ENCODE data around the gene MRPS17.

The MRPS17 gene

DNA sequence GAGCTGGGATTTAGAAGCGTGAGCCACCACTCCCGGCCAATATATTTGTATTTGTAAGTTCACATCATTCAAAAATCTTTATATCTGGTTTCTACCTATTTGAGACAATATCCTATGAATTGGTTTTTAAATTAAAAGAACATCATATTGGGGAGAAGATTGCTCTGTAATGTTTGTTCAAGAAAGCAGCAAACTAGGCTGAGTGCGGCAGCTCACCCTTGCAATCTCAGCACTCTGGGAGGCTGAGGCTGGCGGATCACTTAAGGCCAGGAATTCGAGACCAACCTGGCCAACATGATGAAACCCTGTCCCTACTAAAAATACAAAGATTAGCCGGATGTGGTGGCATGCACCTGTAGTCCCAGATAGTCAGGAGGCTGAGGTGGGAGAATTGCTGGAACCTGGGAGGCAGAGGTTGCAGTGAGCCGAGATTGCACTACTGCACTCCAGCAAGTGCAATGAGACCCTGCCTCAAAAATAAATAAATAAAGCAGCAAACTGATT is 22.1 kb downstream of the MRPS17 start:
- DNase-seq: no peak

DNA sequence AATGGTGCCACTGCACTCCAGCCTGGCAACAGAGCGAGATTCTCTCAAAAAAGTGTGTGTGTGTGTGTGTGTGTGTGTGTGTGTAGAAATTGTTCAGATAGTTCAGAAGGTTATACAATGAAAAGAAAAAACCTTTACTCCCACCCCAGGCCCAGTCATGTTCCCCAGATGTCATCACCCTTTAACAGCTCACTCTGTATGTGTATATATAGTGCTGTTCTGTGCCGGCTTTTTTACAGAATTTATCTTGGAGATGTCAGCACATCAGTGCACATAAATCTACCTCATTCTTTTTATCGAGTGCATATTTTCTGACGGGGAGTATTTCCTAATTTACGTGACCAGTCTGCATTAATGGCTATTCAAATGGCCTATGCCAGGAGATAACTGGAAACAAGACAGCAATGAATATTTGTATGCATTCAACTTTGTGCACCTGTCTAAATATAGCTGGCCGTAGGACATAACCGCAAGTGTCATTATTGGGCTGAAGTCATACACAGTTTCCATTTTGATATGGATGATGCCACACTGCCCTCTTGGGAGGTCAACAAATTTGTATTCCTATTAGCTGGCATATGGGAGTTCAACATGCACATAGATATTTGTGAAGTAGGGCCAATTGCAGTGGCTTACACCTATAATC is 24.4 kb downstream of the MRPS17 start:
- no peak for DNase-seq

DNA sequence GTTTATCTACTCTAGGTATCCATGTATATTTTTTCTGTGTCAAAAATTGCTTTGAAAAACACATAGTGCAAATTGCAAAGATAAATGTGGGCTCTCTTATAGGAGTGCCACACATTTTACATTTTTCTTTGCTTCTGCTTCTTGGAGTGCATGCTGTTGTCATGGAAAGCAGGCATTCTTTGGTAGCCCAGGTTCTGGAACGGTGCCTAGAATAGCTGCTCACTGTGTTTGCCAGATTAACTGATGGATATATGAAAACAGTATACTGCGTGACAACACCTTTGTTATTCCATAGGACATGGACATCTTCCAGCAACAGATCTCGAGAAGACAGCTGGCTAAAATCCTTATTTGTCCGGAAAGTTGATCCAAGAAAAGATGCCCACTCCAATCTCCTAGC is 26.2 kb downstream of the MRPS17 start:
- DNase-seq: peak; percentile 72

DNA sequence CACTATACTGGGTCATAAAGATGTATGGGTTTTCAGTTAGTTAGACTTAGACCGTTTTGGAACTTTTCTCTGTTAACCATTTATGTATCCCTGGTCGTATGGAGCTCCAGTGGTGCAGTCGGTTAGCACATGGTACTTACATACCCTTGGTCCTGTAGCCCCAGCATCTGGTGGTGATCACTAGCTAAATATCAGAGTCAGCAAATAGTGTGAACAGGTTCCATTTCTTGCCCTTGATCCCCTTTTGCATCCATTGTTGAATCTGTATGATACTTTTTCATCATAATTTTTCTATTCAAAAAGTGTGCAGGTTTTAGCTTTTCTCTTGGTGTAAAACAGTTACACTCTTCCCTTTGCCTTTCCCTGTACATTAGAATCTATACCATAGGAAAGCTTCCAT is 28.6 kb downstream of the MRPS17 start:
- no peak for DNase-seq

DNA sequence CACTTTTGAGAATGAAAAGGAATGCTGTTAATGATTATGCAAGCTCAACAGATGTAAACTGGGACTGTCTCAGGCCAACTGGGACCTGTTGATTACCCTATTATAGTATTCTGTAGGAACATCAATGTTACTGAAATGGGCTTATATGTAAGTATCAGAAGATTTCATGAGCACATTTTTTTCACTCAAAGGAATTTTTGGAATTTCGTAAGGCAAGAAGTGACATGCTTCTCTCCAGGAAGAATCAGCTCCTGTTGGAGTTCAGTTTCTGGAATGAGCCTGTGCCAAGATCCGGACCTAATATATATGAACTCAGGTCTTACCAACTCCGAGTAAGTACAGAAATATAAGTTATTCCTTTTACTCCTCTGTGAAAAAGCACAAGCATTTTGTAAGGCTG is 31.9 kb downstream of the MRPS17 start:
- no peak for DNase-seq

DNA sequence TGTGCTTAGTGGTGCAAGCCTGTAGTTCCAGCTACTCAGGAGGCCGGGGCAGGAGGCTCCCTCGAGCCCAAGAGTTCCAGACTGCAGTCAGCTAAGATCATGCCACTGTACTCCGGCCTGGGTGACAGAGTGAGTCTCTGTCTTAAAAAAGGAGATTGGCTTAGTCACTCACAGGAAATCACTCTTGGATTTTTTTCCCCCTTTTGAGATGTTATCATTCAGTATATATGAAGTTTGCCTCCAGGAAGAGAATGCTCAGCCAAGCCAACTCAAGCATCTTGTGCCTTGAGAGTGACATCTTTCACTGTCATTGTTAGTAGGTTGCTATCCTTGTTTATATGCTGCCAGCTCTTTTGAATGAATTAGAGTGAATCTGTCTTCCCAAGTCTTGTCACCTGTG is 40.7 kb downstream of the MRPS17 start:
- no peak for DNase-seq

DNA sequence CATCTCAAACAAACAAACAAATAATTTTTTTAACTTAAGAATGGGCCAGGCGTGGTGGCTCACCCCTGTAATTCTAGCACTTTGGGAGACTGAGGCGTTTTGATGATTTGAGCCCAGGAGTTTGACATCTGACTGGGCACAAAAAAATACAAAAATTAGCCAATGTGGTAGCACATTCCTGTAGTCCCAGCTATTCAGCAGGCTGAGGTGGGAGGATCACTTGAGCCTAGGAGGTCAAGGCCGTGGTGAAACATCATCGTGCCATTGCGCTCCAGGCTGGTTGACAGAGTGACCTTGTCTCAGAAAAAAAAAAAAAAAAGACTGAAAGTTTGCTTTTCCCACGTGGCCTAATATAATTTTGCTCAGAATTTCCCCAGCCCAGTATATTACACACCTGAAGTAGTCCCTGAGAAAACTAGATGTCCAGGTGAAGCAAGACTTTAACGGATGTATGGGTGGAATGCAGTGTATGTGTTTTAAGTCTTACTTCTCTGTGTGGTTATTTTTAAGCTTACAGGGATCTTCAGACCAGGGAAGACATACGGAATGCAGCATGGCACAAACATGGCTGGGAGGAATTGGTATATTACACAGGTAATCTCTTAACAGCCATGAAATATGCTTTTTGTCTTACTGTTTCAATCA is 45.3 kb downstream of the MRPS17 start:
- no peak for DNase-seq

DNA sequence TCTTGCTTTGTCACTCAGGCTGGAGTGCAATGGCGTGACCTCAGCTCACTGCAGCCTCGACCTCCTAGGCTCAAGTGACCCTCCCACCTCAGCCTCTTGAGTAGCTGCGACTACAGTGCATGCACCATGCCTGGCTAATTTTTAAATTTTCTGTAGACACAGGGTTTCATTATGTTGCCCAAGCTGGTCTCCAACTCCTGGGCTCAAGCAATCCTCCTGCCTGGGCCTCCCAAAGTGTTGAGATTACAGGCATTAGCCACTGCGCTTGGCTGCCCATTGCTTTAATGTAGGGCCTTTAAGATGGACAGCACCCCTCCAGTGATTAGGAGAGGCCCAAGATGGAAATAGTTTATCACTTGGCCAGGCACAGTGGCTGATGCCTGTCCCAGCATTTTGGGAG is 52.1 kb downstream of the MRPS17 start:
- no peak for DNase-seq
